ENCODE data around the gene APLNR.

Gene APLNR

DNA sequence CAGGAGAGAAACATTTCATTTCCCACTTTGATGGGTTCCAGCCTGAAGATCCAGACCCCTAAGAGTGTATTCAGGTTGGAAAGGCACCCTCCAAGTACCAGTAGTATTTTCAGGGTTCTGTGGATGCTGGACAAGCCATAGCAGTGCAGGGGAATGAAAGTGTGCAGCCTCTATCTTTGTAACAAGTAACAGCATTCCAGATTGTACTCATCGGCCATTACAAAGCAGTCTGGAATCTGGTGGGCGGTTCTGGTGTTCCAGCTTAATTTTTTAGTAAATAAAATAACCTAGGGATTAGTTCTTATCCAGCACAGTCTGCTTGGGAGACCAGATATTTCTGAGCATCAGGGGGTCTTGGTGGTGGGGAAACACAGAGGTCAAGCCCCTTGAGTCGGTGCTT, 22.6 kb downstream of the APLNR start:
- DNase-seq: no peak

DNA sequence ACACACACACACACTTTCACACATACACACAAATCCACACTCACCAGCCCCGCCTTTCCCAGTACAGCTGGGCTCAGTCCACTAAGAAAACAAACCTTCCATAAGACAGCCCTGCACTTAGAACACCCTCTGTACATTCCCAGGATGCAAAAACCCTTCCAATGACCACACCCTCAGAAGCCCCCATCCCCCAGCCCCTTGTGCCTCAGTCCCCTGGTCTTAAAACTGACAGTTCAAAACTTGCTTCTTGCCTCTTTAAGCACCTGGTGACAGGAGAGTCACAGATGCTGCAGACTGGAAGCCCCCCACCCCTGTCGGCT, 23.0 kb downstream of the APLNR start:
- DNase-seq: no peak

DNA sequence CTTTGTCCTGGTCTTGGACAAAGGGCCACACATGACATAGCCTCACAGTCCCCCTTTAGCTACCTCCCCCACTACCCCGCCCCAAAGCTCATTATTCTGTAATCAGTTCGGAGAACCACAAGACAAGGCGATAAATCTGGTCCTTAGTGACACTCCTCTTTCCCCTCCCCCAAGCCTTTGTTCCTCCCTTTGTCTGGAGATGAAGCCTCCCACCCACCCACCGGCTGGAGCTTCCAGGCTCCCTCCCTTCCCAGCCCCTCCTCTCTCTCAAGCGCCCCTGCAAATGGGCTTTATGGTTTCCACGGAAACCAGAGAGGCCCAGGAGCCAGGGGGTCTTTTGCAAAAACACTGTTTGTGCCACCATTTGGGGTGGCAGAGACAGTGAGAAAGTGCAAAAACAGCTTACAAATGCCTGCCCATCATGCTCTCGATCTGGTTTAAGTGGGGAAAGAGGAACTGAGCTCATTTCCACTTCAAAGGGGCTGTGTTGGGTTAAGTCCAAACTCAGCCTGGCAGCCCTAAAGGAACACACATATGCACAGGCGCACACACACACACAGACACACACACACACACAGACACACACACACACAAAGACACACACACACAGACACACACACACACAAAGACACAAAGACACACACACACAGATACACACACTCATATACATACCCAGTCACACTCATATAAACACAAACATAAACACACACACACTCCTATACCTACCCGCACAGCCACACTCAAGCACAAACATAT, 23.5 kb downstream of the APLNR start:
- DNase-seq: peak; percentile 31

DNA sequence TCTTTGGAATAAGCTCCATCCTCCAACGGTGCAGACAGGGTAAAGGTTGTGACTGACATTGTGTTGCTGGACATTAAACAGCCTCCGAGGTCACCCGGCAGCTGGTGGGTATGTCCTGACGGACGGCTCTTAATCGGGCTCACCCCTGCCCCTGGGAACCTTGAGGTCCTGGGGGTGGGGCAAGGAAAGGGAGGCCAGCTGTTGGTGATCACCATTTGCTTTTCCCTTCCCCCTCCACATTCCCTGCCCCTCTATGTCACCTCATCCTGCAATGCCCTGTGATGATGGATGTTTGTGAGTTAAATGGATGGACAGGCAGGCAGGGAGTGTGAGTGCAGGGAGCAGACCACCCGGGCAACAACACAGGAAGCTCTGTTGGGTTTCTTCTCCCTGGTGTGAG, 26.3 kb downstream of the APLNR start:
- no peak for DNase-seq

DNA sequence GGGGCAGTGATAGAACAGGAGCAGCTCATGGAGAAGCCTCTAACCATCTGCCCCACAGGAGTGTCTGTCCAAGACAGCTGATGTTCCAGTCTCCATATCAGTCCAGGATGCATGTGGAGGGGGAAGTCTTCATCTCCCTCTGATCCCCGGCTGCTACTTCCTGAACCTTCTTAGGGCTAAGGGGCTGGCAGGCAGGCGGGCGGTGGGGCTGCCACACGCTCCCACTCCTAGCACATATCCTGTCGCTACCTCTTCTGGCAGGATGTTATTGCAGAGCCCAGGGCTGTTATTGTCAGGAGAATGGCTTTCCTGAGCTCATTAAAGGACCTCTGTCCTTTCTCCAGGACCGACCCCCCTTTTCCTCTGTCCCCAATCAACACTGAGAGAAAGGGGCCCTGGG, 29.9 kb downstream of the APLNR start:
- no peak for DNase-seq

DNA sequence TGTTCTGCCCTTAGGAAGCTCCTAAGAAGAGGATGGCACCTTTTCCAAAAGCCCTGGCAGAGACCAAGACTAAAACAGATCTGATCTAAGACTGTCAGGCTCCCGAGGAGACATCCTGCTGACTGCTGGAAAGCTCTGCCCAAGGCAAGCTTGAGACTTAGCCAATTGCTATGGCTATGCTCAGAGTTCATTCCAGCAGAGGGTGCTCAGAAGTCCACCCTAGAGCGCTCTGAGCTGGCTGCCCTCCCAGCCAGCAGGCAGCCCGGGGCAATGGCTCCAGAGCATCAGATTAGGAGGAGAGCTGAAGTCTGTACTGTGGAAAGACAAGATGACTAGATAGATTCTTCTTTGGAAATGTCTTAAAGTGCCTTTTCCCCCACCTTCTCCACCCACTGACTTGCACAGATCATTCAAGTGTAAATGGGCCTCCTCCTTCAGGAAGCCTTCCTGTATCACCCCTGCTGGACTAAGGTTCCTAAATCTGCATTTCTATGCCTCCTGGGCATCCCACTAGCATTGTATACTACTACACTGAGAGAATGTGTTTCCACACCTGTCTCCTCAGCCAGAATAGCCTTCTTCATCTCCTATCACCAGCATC, 31.9 kb downstream of the APLNR start:
- DNase-seq: no peak

DNA sequence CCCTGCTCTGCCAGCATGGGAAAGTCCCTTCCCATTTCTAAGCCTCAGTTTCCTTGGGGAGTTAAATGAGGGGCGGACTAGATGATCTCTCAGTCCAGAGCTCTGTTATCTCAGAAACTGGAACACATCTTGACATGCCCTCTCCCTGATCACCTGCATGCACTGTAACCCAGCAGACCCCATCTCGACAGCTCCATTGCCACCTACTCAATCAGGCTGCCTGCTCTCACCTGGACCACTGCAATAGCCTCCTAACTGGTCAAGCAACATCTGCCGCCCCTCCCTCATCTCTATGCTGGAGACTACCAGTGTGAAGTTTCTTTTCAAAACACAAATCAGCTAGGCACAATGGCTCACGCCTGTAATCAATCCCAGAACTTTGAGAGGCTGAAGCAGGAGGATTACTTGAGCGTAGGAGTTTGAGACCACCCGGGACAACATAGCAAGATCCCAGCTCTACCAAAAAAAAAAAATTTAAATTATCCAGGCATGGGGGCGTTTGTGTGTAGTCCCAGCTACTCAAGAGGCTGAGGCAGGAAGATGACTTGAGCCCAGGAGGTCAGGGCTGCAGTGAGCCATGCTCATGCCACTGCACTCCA, 33.1 kb downstream of the APLNR start:
- no peak for DNase-seq

DNA sequence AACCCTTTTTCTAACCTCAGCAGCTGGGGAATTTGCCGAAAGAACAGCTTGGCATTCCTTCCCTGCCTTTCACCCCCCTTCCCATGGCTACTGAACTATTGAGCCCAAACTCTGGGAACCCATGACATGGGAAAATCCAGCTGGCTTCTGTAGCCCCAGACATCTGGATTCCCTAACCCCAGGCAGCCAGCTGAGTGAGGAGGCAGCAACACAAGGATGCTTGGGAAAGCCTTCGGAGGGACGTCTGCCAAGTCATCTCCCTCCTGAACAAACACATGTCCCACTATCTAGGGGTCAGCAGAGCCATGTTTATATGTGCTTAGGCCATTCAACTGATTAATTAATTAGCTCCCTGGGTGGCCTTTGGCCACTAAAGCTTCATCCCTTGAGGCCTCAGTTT, 33.7 kb downstream of the APLNR start:
- DNase-seq: no peak

DNA sequence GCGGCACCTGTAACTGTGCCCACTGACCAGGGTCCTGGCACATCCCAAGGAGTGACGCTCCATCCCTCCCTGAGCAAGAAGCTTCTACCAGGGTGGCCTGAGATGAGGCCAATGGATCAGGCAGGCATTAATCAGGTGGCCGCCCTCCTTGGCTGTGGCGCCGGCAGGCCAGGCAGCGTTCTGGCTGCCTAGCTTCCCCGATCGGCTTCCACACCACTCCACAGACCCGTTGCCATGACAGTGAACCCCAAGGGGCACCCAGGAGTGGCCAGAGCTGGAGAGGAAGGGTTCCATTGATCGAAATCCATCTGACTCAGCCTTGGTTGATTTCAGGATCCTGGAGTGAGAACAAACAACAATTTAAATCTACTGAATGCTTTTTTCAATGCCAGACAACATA, 34.8 kb downstream of the APLNR start:
- no peak for DNase-seq

DNA sequence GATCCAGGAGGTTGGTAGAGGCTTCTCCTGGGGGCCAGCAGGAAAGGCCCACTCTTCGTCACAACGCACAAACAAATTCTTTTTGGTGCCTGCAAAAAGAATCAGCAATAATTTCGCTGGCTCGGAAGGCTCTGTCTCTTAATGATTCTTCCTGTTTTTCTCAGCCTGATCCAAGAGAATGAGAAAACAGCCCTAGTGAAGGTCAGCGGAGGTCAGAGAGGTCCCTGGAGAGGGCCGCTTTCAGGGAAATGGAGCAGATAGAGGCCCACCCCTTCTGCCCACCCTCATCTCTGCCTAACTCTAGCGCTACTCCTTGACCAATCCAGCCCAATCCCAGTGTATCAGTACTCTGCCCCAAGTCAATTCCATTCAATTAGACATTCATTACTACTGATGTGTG, 36.1 kb downstream of the APLNR start:
- no peak for DNase-seq

DNA sequence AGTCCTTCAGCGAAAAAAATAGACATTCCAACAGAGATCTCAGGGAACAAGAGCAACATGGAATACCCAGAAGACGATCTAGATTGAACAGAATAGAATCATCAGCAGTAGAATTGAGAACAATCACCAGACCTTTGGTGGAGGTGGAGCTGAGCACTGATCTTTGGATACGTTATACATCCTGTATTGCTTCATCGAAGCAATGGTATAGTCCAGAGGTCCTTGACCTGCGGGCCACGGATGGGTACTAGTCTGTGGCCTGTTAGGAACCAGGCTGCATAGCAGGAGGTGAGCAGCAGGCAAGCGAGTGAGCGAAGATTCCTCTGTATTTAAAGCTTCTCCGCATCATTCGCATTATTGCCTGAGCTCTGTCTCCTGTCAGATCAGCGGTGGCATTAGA, 37.7 kb downstream of the APLNR start:
- DNase-seq: no peak

DNA sequence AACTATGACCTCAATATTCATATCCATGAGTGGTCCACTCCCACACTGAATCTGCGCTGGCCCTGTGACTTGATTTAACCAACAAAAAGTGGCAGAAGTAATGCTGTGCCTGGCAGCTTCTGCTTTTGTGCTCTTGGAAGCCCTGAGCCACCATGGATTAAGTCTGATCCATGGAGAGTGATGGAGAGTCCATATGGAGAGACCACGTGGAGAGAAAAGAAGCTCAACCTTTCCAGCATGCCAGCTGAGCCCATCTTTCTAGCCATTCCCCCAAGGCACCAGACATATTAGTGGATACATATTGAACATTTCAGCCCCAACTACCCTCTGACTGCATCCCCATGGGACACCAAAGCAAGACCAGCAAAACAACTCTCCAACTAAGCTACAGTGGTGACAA, 39.3 kb downstream of the APLNR start:
- no peak for DNase-seq

DNA sequence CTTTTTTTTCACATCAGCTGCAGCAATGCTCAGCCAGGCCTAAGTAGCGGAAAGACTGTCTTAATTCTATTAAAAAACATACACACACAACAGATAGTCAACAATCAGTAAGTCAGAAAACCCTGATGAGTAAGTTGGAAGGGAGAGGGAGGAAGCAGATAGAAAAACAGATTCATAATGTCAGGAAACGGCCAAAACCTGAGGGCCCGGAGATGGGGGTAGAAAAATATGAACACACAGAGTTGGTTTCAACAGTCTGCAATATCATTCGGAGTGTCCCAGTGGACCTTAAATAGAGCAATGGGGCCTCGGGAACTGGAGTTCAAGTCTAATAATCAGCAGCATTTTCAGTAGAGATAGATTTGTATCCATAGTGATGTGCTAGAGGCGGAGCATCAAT, 40.5 kb downstream of the APLNR start:
- DNase-seq: no peak

DNA sequence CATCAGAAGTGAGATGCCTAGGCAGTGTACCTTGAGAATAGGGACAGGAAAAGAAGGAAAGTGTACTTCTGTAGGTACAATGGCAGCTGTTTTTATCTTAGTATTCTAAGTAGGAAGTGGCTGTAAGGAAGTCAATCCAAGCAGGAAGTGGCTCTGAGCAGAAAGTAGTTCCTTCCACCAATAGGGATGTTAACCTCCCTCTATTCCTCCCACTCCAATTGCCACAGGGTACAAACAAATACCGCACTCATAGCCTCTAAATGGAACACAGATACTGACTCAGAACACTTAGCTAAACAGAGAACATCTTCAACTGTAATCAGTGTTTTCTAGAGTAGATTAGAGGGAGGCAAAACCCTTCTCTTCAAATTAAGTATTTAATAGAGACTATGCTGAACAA, 44.7 kb downstream of the APLNR start:
- DNase-seq: no peak

DNA sequence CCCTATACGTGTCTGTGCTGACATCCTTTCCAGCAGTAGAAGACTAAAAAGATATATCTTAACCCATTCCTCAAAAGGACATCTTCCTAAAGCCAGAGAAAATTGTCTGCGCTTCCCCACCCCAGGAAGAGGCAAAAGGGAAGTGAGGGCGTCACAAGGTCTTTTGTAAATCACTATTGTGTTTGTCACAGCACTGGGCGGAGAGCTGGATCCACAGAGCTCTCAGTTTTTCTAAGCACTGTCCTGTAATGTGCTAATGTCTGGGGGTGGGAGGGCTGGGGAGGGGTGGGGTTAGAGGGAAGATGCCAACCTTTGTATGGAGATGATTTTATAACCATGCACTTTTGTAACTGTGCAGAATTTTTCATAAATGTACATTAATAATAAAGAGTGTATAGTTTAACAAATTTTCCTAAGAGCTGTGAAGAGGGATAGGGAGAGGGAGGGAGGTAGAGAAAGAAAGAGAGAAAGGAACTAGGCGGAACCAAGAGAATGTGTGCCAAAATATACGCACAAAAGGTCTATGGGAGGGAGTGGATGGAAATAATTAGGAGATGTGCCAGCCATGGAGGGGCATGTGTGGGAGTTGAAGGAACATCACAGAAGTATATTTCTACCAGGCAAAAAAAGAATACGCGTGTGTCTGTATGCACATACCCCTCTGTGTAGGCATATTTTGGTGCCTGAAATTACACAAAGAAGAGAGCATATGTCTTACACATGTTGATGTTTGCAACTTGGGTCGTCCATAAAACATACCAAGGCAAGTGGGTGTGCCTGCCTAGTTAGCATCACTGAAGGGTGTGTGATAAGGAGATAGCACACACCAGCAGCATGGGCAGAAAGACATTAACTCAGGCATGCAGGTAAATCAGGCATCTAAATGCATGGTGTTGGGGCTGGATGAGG, 45.5 kb downstream of the APLNR start:
- no peak for DNase-seq

DNA sequence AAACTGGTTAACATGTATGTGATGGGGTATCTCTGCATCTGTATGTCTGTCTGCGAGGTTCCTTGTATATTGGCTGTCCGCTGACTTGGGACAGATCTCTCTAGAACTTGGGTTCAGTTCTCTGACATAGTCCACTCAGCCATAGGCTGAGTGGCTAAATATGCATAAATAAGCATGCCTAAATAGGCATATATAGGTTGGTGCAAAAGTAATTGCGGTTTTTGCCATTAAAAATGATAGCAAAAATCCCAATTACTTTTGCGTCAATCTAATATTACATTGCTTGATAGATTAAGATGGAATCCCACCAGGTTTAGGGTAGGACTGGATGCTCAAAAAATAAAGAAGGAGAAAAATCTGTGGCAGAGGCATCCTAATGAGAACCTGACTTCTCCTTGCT, 46.5 kb downstream of the APLNR start:
- DNase-seq: no peak

Measured in hematopoietic multipotent progenitor cell treated with erythropoietin and hydrocortisone succinate and interleukin-3 and kit ligand, for 6 days (in vitro differentiated cells).